ENCODE measurements around the gene RNASE13.

DNA sequence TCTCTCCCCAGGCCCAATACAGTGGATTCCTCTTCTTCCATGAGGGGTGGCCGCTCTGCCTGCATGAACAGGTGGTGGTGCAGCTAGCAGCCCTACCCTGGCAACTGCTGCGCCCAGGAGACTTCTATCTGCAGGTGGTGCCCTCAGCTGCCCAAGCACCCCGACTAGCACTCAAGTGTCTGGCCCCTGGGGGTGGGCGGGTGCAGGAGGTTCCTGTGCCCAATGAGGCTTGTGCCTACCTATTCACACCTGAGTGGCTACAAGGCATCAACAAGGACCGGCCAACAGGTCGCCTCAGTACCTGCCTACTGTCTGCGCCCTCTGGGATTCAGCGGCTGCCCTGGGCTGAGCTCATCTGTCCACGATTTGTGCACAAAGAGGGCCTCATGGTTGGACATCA, 39.3 kb upstream of the RNASE13 start:
- TF ChIP-seq EZH2 (IDR thresholded peaks at IDR 0.05; ENCODE audit: insufficient read depth, poor library complexity, severe bottlenecking) (no peak), EZH2phosphoT487 (IDR thresholded peaks at IDR 0.05; ENCODE audit: insufficient read depth, low read depth) (no peak)

Measured in GM23248 (cell line).